Measurements from ENCODE around the gene MBLAC1.

DNA sequence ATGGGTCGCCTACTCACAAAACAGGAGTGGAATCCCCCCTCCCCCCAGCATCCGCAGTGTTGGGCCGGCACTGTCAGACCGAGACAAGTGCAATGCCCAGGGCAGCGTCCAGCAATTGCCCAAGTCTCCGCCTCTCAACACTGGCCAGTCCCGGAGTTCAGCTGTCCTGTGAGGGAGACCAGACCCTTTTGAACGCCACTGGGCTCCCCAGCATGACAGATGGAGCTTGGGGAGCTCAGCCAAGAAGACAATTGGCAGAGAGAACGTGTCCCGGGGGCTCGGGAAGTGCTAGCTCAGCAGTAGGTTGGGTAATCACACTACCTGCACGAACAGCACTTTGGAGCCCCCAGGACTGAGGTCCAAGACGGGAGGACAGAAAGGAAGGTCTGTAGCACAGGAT is 33.3 kb upstream of the MBLAC1 start:
- TF ChIP-seq, protein P1, sequence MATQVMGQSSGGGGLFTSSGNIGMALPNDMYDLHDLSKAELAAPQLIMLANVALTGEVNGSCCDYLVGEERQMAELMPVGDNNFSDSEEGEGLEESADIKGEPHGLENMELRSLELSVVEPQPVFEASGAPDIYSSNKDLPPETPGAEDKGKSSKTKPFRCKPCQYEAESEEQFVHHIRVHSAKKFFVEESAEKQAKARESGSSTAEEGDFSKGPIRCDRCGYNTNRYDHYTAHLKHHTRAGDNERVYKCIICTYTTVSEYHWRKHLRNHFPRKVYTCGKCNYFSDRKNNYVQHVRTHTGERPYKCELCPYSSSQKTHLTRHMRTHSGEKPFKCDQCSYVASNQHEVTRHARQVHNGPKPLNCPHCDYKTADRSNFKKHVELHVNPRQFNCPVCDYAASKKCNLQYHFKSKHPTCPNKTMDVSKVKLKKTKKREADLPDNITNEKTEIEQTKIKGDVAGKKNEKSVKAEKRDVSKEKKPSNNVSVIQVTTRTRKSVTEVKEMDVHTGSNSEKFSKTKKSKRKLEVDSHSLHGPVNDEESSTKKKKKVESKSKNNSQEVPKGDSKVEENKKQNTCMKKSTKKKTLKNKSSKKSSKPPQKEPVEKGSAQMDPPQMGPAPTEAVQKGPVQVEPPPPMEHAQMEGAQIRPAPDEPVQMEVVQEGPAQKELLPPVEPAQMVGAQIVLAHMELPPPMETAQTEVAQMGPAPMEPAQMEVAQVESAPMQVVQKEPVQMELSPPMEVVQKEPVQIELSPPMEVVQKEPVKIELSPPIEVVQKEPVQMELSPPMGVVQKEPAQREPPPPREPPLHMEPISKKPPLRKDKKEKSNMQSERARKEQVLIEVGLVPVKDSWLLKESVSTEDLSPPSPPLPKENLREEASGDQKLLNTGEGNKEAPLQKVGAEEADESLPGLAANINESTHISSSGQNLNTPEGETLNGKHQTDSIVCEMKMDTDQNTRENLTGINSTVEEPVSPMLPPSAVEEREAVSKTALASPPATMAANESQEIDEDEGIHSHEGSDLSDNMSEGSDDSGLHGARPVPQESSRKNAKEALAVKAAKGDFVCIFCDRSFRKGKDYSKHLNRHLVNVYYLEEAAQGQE (IDR thresholded peaks at IDR 0.05; ENCODE audit: borderline replicate concordance) = no peak
- TF ChIP-seq, protein P2, sequence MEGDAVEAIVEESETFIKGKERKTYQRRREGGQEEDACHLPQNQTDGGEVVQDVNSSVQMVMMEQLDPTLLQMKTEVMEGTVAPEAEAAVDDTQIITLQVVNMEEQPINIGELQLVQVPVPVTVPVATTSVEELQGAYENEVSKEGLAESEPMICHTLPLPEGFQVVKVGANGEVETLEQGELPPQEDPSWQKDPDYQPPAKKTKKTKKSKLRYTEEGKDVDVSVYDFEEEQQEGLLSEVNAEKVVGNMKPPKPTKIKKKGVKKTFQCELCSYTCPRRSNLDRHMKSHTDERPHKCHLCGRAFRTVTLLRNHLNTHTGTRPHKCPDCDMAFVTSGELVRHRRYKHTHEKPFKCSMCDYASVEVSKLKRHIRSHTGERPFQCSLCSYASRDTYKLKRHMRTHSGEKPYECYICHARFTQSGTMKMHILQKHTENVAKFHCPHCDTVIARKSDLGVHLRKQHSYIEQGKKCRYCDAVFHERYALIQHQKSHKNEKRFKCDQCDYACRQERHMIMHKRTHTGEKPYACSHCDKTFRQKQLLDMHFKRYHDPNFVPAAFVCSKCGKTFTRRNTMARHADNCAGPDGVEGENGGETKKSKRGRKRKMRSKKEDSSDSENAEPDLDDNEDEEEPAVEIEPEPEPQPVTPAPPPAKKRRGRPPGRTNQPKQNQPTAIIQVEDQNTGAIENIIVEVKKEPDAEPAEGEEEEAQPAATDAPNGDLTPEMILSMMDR (IDR thresholded peaks at IDR 0.05; ENCODE audit: poor library complexity, severe bottlenecking) = no peak
- no peak for TF ChIP-seq TAF1 (IDR thresholded peaks at IDR 0.05; ENCODE audit: low read depth)

Data from neural cell (in vitro differentiated cells).